Liver (tissue), 3 donors: ENCODE data around the gene PROX2.

Experiments used
- EGR1 ChIP-seq, 2 donors: IDR thresholded peaks; 2 replicates each; pipeline ENCODE4 v1.6.1; 2016 to 2018; ENCODE audit warnings: antibody characterized with exemption in 2 of 2, low read depth in 2 of 2
- FOXA1 ChIP-seq: IDR thresholded peaks from 2 replicates; pipeline ENCODE4 v1.6.1; 2016; ENCODE audit warnings: antibody characterized with exemption
- GABPA ChIP-seq, 2 donors: IDR thresholded peaks in 1 of 2; conservative IDR thresholded peaks in 1 of 2; 2 replicates each; pipeline ENCODE4 v1.6.1; 2016; ENCODE audit warnings: antibody characterized with exemption in 2 of 2, mild to moderate bottlenecking in 1 of 2, moderate library complexity in 1 of 2
- HNF4A ChIP-seq, 2 donors: conservative IDR thresholded peaks; 2 replicates each; pipeline ENCODE4 v1.6.1; 2016; ENCODE audit warnings: antibody characterized with exemption in 2 of 2, mild to moderate bottlenecking in 2 of 2
- HNF4G ChIP-seq: IDR thresholded peaks from 2 replicates; pipeline ENCODE4 v1.6.1; 2016; ENCODE audit warnings: antibody characterized with exemption
- TF ChIP-seq, protein P1 (sequence below): fragments of 150-350 bp; IDR thresholded peaks from 2 replicates; pipeline ENCODE4 v1.5.1; 2017; ENCODE audit warnings: improper control_type of control experiment, low read depth, low read length; ENCODE audit not compliant: missing input control
- TF ChIP-seq, protein P2 (sequence below): IDR thresholded peaks from 2 replicates; pipeline ENCODE4 v1.6.1; 2016; ENCODE audit warnings: antibody characterized with exemption
- TF ChIP-seq, protein P3 (sequence below): IDR thresholded peaks from 2 replicates; pipeline ENCODE4 v1.6.1; 2016; ENCODE audit warnings: antibody characterized with exemption, mild to moderate bottlenecking
- donor health status: healthy.
- donor health status: healthy.

DNA sequence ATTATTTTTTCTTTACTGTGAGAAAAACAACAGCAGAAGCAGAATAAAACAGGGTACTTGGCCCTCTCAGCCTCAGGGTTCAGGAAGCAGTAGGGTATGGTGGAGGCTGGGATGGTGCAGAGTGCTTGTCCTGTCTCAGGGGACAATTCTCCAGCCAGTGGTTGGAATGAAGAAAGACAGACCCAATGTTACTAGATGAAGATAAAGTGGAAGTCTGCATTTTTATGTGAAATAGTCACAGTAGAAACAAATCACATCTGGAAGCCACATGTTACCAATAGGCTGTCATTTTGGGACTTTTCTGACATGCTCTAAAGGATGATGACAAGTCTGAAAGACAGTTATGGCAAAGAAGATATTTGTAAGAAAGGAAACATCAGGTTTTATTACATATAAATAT lies 32.3 kb downstream of the PROX2 start:
- TF ChIP-seq, protein P1, sequence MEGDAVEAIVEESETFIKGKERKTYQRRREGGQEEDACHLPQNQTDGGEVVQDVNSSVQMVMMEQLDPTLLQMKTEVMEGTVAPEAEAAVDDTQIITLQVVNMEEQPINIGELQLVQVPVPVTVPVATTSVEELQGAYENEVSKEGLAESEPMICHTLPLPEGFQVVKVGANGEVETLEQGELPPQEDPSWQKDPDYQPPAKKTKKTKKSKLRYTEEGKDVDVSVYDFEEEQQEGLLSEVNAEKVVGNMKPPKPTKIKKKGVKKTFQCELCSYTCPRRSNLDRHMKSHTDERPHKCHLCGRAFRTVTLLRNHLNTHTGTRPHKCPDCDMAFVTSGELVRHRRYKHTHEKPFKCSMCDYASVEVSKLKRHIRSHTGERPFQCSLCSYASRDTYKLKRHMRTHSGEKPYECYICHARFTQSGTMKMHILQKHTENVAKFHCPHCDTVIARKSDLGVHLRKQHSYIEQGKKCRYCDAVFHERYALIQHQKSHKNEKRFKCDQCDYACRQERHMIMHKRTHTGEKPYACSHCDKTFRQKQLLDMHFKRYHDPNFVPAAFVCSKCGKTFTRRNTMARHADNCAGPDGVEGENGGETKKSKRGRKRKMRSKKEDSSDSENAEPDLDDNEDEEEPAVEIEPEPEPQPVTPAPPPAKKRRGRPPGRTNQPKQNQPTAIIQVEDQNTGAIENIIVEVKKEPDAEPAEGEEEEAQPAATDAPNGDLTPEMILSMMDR = no peak
- TF ChIP-seq, protein P2, sequence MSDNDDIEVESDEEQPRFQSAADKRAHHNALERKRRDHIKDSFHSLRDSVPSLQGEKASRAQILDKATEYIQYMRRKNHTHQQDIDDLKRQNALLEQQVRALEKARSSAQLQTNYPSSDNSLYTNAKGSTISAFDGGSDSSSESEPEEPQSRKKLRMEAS = no peak
- no peak for TF ChIP-seq FOXA1
- TF ChIP-seq, protein P3, sequence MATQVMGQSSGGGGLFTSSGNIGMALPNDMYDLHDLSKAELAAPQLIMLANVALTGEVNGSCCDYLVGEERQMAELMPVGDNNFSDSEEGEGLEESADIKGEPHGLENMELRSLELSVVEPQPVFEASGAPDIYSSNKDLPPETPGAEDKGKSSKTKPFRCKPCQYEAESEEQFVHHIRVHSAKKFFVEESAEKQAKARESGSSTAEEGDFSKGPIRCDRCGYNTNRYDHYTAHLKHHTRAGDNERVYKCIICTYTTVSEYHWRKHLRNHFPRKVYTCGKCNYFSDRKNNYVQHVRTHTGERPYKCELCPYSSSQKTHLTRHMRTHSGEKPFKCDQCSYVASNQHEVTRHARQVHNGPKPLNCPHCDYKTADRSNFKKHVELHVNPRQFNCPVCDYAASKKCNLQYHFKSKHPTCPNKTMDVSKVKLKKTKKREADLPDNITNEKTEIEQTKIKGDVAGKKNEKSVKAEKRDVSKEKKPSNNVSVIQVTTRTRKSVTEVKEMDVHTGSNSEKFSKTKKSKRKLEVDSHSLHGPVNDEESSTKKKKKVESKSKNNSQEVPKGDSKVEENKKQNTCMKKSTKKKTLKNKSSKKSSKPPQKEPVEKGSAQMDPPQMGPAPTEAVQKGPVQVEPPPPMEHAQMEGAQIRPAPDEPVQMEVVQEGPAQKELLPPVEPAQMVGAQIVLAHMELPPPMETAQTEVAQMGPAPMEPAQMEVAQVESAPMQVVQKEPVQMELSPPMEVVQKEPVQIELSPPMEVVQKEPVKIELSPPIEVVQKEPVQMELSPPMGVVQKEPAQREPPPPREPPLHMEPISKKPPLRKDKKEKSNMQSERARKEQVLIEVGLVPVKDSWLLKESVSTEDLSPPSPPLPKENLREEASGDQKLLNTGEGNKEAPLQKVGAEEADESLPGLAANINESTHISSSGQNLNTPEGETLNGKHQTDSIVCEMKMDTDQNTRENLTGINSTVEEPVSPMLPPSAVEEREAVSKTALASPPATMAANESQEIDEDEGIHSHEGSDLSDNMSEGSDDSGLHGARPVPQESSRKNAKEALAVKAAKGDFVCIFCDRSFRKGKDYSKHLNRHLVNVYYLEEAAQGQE = no peak
- TF ChIP-seq HNF4G = no peak
- no peak for TF ChIP-seq EGR1 (IDR thresholded peaks at IDR 0.05; ENCODE audit: low read depth in 2 of 2)
- no peak for TF ChIP-seq GABPA (IDR thresholded peaks at IDR 0.05 in 1 of 2, conservative IDR thresholded peaks at IDR 0.05 in 1 of 2)
- TF ChIP-seq HNF4A (conservative IDR thresholded peaks at IDR 0.05) = no peak
